GM12865 (cell line): ENCODE data around the gene EXOC1.

Experiments used
- DNase-seq: peaks from one replicate; pipeline ENCODE4 v3.0.0; 2010; ENCODE audit warnings: low read depth
- H3K4me3 ChIP-seq: 2 replicates; pipeline ENCODE4 v1.5.1; 2011; ENCODE audit warnings: mild to moderate bottlenecking, low read depth, low read length, control low read depth
- CTCF ChIP-seq: IDR thresholded peaks from 2 replicates; pipeline ENCODE4 v1.5.1; 2011; ENCODE audit warnings: low read length, control low read depth, low read depth, inconsistent platforms; ENCODE audit not compliant: insufficient read depth; ENCODE audit errors: missing control alignments

EXOC1 gene

GRCh38 chr4:55903577-55903976, 50.1 kb downstream of the EXOC1 start:
- no peak for DNase-seq
- H3K4me3 ChIP-seq, result no peak overlapping the region

DNA sequence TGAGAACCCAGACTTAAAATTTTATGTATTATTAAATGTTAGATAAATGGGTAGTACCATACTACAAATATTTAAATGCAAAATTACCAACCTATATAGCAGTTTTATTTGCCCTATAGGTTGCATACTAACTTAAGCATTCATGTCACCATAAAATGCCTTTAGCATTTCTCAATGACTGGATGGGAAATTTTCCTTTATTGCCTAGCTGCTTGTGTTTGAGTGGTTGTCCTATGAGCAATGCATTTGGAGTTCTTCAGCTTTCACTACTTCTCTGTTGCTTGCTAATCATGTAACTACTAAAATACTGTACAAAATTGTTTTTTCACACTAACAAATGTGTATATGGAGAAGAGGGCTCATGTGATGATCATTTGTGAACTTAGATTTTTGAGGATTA, 51.1 kb downstream of the EXOC1 start:
- no peak overlapping the region for H3K4me3 ChIP-seq
- TF ChIP-seq CTCF, result no peak
- DNase-seq, result no peak

More at GRCh38 chr4:55903577-55903976, 50.1 kb downstream of the EXOC1 start:
- no peak for TF ChIP-seq CTCF

- TF ChIP-seq CTCF, result no peak
- DNase-seq, result no peak
Observed at GRCh38 chr4:55906323-55906722, 52.9 kb downstream of the EXOC1 start.

DNA sequence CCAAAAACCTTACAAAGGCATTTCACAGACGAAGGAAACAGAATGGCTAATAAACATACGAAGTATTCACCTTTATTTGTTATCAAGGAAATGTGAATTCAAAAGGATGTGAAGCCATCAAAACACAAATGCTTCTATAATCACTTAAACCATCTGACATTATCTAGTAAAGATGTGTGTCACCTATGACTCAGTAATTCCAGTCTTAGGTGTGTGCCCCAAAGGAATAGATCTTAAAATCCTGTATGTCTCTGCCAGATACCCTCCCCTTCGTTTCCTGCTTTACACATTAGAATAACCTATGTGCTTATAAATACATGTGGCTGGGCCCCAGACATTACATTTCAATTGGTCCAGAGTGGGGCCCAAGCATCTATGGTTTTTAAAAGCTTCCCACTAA, 53.5 kb downstream of the EXOC1 start:
- H3K4me3 ChIP-seq, result no peak overlapping the region
- no peak for DNase-seq
- no peak for TF ChIP-seq CTCF

More at GRCh38 chr4:55906323-55906722, 52.9 kb downstream of the EXOC1 start:
- H3K4me3 ChIP-seq, result no peak overlapping the region

DNA sequence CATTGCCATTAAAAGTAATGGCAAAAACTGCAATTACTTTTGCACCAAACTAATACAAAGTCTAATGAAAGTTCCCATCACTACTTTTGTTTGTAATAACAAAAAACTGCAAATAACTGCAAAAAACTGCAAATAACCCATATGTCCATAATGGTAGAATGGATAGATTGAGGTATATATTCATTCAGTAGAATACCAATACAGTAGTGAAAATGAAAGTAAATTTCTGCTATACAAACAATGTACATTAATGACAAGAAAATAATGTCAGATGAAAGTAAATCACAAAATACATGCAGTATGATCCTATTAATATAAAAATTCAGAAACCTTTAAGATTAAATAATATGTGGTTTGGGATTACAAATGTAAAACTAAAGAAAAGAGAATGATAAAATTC, 54.0 kb downstream of the EXOC1 start:
- TF ChIP-seq CTCF, result no peak
- no peak for DNase-seq
- no peak overlapping the region for H3K4me3 ChIP-seq

GRCh38 chr4:55910140-55910539, 56.7 kb downstream of the EXOC1 start:
- no peak for DNase-seq
- TF ChIP-seq CTCF, result no peak

DNA sequence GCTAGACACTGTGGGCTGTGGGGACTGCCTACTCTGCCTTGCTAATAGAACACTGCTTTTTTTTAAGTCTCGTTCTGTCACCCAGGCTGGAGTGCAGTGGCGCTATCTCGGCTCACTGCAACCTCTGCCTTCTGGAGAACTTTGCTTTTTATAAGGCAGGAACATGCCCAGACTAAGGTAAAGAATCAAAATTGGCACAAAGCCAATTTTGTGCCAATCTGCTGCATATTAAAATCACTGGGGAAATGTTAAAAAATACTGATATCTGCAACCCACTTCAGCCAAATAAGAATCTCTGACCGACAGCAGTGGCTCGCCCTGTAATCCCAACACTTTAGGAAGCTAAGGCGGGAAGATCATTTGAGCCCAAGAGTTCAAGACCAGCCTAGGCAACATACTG, 58.8 kb downstream of the EXOC1 start:
- DNase-seq, result no peak

More at GRCh38 chr4:55910140-55910539, 56.7 kb downstream of the EXOC1 start:
- no peak overlapping the region for H3K4me3 ChIP-seq

More for the DNA sequence above, 58.8 kb downstream of the EXOC1 start:
- TF ChIP-seq CTCF, result no peak
- no peak overlapping the region for H3K4me3 ChIP-seq
